ENCODE results near the gene CHRND.
"Not testable (repeated sequence)": the region's sequence is repeated elsewhere in the genome, so short reads cannot be mapped to it uniquely, and the experiment has no call there.

CHRND gene

DNA sequence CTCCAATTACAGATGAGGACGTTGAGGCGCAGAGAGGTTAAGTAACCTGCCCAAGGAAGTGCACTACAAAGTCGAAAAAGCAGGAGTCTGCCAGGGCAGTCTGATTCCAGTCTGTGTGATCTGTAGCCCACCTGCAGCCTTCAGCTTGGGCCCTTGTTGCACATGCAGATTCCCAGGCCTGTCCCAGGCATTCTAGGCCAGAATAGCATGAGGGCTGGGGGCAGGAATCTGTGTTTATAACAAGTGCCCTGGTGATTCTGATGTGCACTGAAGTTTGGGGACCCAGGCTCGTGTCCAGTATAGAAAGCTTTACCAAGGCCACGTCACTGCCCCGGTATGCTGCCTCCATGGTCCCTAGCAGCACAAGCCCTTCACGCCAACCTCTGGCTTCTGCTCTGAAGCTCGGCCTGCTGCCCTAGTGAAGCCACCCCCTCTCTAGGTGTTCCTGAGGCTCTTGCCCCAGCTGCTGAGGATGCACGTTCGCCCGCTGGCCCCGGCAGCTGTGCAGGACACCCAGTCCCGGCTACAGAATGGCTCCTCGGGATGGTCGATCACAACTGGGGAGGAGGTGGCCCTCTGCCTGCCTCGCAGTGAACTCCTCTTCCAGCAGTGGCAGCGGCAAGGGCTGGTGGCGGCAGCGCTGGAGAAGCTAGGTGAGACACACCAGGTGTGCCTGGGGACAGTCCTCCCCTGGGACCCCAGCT is 18.1 kb downstream of the CHRND start:
- DNase-seq: no peak

DNA sequence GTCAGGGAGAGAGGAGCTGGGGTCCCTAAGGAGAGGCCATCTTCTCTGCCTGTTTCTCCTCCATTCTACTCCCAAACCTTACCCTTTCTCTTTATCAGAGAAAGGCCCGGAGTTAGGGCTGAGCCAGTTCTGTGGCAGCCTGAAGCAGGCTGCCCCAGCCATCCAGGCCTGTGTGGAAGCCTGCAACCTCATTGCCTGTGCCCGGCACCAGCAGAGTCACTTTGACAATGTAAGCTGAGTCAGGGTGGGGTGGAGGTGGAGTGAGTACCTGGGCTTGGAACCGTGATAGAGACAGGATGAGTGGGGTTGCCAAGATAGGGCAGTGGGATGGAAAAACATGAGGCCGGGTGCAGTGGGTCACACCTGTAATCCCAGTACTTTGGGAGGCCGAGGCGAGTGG is 18.7 kb downstream of the CHRND start:
- no peak for DNase-seq

- DNase-seq: no peak
Observed at GRCh38 chr2:232545511-232546375, 19.8 kb downstream of the CHRND start.

- DNase-seq: no peak
Observed at GRCh38 chr2:232547991-232548390, 22.0 kb downstream of the CHRND start.

- DNase-seq: no peak
Observed at GRCh38 chr2:232549655-232550353, 23.8 kb downstream of the CHRND start.

DNA sequence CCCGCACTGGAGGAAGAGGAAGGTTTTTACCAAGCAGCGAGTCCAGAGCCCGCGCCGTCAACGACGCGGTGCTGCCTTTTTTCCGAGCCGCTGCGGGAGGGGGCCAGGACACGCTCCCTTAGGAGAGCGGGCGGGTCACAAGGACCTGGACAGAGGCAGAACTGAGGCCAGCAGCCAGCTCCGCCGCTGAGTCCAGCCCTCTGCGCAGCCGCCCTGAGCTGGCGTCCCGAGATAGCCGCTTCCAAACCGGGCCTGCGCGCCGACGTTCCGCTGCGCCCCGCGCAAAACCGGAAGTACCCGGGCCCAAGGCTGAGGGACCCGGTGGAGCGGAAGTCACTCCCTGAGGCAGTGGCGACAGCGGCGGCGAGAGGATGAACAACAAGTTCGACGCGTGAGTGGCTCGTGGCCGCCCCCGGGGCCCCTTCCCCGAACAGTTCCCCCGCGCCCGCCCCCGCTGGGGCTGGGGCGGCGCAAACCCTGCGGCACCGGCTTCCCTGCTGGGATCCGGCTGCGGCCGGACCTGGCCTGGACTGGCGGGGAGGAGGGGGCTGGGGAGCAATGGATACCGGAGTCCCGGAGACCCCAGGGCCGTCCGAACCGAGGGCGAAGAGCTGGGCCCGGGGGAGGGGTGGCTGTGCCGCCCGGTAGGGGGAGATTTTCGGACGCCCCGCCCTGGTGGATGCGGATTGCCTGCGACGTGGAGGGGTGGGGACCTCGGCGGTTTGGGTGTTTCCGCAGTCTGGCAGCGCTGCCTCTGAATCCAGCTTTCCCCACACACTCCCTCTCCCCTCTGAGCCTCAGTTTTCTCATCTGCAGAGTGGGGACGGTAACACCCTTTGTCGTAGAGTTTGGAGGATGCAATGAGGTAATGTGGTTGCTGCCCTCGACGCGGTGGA is 24.6 kb downstream of the CHRND start, which contains the start of the genes EIF4E2 and TIGD1:
Gene EIF4E2, plus strand, starts transcription at position 336 of the 896 bp plus-strand sequence. Its CDS starts 36 bp downstream, at position 372.
Gene TIGD1, minus strand, starts transcription at position 204 of the 896 bp plus-strand sequence. CDS start 675 bp downstream, outside the sequence.
- DNase-seq: peak; percentile 87

GRCh38 chr2:232551250-232551638 is 25.3 kb downstream of the CHRND start:
- no peak for DNase-seq

GRCh38 chr2:232551776-232552175 is 25.8 kb downstream of the CHRND start:
- no peak for DNase-seq

- DNase-seq: no peak
Observed at GRCh38 chr2:232556426-232556825, 30.5 kb downstream of the CHRND start.

- DNase-seq: no peak
Observed at GRCh38 chr2:232562515-232563151, 36.7 kb downstream of the CHRND start.

DNA sequence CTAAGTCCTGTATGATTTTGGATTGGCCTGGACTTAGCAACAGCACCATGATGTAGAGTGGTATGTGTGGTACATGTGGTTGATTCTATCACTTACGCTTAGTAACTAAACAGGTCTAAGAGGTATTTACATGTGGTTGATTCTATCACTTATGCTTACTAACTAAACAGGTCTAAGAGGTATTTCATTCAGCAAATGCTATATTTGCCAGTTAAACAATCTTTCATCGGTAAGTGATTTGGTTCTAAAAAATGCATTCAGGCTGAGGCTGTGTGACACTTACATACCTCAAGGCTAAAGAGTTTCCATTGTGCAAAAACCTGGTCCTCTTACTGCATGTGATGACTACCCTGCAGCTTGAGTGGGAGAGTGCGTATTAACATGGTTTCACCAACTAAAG is 37.6 kb downstream of the CHRND start:
- DNase-seq: no peak

DNA sequence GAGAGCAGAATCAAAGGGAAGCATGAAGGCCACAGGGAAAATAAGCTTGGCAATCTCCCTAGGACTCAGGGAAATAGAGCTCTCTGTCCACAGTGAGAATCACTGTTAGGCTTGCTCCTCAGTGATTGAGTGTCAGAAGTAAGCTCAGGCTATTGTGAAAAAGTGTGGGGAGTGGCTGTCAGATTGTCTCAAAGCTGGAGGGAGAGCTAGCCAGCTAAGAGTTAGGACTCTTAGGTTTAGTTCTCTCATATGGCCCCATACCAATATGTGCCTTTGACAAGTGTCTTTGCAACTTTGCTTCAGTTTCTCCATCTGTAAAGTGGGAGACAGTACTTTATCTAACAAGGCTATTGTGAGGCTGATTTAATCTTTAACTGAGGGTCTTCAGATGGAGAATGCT is 41.8 kb downstream of the CHRND start:
- no peak for DNase-seq

DNA sequence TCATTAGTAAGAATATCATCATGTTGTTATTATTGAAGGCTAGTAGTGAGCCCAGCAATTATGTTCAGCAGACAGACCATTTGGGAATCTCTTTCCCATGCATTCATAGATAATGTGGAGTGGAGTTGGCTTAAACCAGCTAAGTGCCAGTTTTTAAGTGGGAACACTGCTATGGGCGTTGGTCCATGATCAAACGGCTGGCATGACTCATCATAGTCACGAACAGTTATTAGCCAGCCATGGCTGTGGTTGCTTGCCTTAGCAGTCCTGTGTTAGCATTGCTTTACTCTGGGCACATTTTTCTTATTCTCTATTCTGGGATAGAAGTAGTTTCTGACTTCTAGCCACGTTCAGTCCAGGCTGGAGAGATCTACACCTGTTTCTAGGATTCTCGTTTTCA is 42.2 kb downstream of the CHRND start:
- no peak for DNase-seq

DNA sequence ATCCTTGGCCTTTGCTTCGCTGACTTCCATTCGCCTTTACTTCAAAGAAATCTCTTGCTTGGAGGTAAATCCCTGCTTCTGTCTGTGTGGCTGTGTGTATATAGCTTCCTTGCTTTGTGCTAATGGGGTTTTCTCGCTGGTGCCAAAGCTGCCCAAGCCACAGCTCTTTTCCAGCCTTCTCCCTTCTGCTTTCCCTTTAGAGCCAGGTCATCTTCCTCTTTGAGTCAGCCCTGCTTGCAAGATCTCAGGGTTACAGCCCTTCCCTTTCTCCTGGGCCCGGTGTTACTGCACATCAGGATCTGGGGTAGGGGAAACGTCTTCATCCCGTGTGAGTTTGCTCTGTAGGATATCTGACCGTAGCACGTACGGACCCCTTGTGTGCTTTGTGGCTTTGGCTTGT is 43.6 kb downstream of the CHRND start:
- no peak for DNase-seq

DNA sequence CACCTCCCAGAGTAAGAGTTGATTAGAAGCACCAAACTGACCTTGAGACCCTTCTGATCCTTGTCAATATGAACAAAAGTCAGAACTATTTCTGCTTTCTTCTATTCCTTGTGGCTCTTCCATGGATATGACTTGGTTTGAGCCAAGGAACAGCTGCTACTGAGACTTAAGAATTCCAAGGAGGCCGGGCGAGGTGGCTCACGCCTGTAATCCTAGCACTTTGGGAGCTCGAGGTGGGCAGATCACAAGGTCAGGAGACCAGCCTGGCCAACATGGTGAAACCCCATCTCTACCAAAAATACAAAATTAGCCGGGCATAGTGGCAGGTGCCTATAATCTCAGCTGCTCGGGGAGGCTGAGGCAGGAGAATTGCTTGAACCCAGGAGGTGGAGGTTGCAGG is 44.5 kb downstream of the CHRND start:
- not testable (repeated sequence) for DNase-seq

DNA sequence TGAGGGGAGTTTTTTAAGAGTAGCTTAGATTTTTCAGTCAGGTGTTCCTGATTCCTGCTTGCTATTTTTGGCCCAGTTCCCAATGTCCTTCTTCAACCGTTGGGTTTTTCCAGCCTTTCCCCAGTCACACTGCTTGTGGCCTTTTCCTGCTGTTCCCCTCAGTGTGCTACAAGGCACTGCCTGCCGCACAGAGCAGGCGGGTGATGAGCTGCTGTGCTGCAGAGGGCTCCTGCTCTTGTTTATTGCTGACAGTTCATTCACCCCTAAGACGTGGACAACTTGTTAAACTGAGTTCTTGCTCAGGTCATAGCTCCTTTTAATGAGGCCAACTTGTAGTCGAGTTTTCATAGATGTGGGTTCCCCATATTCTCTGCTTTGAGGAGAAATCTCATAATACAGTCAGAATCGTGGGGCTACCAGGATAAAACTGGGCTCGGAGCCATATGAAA is 45.1 kb downstream of the CHRND start:
- DNase-seq: no peak

DNA sequence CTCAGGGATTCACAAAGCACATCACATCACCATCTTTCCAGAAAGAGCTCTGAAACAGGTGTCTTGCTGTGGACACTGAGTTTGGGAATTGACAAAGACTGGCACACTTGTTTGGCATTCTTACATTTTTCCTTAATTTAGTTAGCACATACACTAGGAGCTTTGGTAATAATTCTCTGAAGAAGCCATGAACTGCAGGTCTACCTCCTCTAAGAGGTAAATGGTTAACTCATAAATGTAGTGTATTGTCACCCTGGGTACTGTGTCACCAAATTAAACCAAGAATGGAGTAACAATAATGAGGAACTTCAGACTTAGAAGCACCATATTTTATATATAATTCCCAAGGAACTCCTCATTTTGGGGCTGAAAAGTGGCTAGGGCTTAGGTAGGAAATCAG is 47.1 kb downstream of the CHRND start:
- DNase-seq: no peak

GRCh38 chr2:232573771-232574435 is 47.9 kb downstream of the CHRND start:
- DNase-seq: no peak

DNA sequence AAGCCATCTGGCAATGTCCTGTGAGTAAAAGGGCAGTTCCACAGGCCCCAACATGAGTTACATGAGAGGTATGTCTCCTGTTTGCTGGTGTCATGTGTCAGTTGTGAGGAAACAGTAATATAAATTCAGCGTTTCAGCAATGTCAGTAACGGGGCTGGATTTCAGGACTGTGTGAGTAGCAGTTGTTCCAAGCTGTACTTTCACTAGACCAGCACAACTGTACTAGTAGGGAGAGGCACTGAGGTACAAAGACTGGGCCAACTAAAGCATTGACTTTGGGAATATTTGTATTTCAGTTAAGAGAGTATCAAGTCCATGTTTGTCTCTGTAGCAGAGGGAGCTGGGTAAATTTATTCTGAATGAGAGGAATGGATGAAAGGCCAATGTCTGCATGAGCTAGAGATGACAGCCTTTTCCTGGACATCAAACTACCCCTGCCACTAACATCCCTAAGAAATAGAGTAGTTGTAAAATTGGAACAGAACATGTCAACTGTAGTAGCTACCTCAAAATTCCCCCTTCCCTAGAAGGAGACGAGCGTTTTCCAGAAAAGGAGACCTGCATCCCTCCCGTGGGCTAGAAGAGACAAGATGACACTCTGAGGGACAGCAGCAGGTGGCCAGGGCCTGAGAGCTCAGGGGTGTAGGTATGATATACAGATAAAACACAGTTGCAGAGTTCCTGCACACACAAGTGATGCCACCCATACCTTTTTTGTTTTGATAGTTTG is 48.9 kb downstream of the CHRND start:
- no peak for DNase-seq

DNA sequence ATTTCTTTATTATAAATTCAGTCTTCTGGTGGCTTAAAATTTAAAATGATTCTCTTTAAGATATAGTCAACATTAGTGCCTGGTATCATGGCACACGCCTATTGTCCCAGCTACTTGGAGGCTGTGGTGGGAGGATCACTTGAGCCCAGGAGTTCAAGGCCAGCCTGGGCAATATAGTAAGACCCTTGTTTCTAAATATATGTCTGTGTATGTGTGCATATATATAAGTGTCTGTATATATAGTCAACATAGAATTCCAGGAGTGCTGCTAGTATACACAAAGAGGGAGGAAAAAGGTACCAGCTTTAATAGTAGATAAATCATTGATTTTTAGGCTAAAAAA is 49.4 kb downstream of the CHRND start:
- no peak for DNase-seq

GRCh38 chr2:232576995-232577394 is 51.0 kb downstream of the CHRND start:
- DNase-seq: no peak

Measured in activated T-cell treated with anti-CD3 and anti-CD28 coated beads for 4 hours (primary cell).